Measurements from ENCODE around the gene GBF1. TPM values are rescaled to one million over a fixed set of nuclear protein-coding genes. Genes with fewer than 3 reads are reported as not detected.

The GBF1 gene
- total and polyA plus RNA-seq, 5 donors = 17.2 to 43.3 (median 36.4) TPM

GRCh38 chr10:102395400-102396316 lies 150.3 kb downstream of the GBF1 start, which contains the start of gene NFKB2:
Gene NFKB2, plus strand, starts transcription at chr10:102395705. Its CDS starts 255 bp downstream, at chr10:102395960.
- intact Hi-C loops (cut with DNase I) = loop anchor here in 2 of 4 donors (5.0 to 10.0 kb wide), 3 partner anchors 168 to 189 kb away; partner anchors contain the start of gene ELOVL3 (in 1 of the 2)
- peak; percentile 90 to 96 (median 95) for DNase-seq
- peak; percentile 76 to 79 for ATAC-seq
- H3K27ac ChIP-seq (ENCODE audit: low read length) = peak within 1 kb of the TSS; percentile 97
- H3K4me3 ChIP-seq (ENCODE audit: low read length) = peak within 1 kb of the TSS; percentile 78
- H3K4me1 ChIP-seq (ENCODE audit: control insufficient read depth, insufficient read depth, low read length) = peaks cover 2% of the 10 kb centered on the region
- no peaks in the 10 kb centered on the region for H3K9me3 ChIP-seq (ENCODE audit: control insufficient read depth, low read length)
- WGBS = under 1% methylated on average over 42 of the region's 42 CpGs
- H3K27me3 ChIP-seq (ENCODE audit: control insufficient read depth, insufficient read depth) = no peaks in the 10 kb centered on the region

GRCh38 chr10:102396317-102396650 lies 151.0 kb downstream of the GBF1 start:
- H3K9me3 ChIP-seq (ENCODE audit: control insufficient read depth, low read length) = no peaks in the 10 kb centered on the region
- ATAC-seq (no peak), DNase-seq (peak in 1 of 3 donors; percentile 46)
- intact Hi-C loops (cut with DNase I) = loop anchor here in 2 of 4 donors (5.0 to 10.0 kb wide), 3 partner anchors 169 to 189 kb away; partner anchors contain the start of gene ELOVL3 (in 1 of the 2)
- no peak overlapping the region for H3K27ac ChIP-seq (ENCODE audit: low read length)
- H3K27me3 ChIP-seq (ENCODE audit: control insufficient read depth, insufficient read depth) = no peaks in the 10 kb centered on the region
- WGBS = 55% methylated on average over 4 of the region's 4 CpGs
- H3K4me1 ChIP-seq (ENCODE audit: control insufficient read depth, insufficient read depth, low read length) = peaks cover 2% of the 10 kb centered on the region
- H3K4me3 ChIP-seq (ENCODE audit: low read length) = peak overlapping the region; percentile 78

- 85% methylated on average over 12 of the region's 12 CpGs for WGBS
- Histone ChIP-seq H3K4me1 (ENCODE audit: control insufficient read depth, insufficient read depth, low read length) (peaks cover 2% of the 10 kb centered on the region), H3K9me3 (ENCODE audit: control insufficient read depth, low read length) (no peaks in the 10 kb centered on the region), H3K27me3 (ENCODE audit: control insufficient read depth, insufficient read depth) (no peaks in the 10 kb centered on the region), H3K4me3 (ENCODE audit: low read length) (no peak overlapping the region), H3K27ac (ENCODE audit: low read length) (no peak overlapping the region)
- peak in 2 of 3 donors; percentile 41 to 51 for DNase-seq
- intact Hi-C loops (cut with DNase I) = loop anchor here in 2 of 4 donors (5.0 to 10.0 kb wide), 3 partner anchors 169 to 188 kb away; partner anchors contain the start of gene ELOVL3 (in 1 of the 2)
- no peak for ATAC-seq
Observed at GRCh38 chr10:102396730-102397151, 151.4 kb downstream of the GBF1 start.

- intact Hi-C loops (cut with DNase I) = loop anchor here in 2 of 4 donors (5.0 to 10.0 kb wide), 3 partner anchors 170 to 187 kb away; partner anchors contain the start of gene ELOVL3 (in 1 of the 2)
- 93% methylated on average over 14 of the region's 14 CpGs for whole genome bisulfite sequencing
- Histone ChIP-seq H3K4me3 (ENCODE audit: low read length) (no peak overlapping the region), H3K4me1 (ENCODE audit: control insufficient read depth, insufficient read depth, low read length) (peaks cover 2% of the 10 kb centered on the region), H3K9me3 (ENCODE audit: control insufficient read depth, low read length) (no peaks in the 10 kb centered on the region), H3K27me3 (ENCODE audit: control insufficient read depth, insufficient read depth) (no peaks in the 10 kb centered on the region), H3K27ac (ENCODE audit: low read length) (no peak overlapping the region)
- DNase-seq (peak in 2 of 3 donors; percentile 34 to 51), ATAC-seq (no peak)
Observed at GRCh38 chr10:102397222-102398171, 152.2 kb downstream of the GBF1 start.

GRCh38 chr10:102398172-102399020 lies 153.1 kb downstream of the GBF1 start:
- 86% methylated on average over 21 of the region's 21 CpGs for WGBS
- DNase-seq (peak in 2 of 3 donors; percentile 56 to 67), ATAC-seq (no peak)
- Histone ChIP-seq H3K4me1 (ENCODE audit: control insufficient read depth, insufficient read depth, low read length) (peaks cover 2% of the 10 kb centered on the region), H3K9me3 (ENCODE audit: control insufficient read depth, low read length) (no peaks in the 10 kb centered on the region), H3K27me3 (ENCODE audit: control insufficient read depth, insufficient read depth) (no peaks in the 10 kb centered on the region), H3K27ac (ENCODE audit: low read length) (no peak overlapping the region), H3K4me3 (ENCODE audit: low read length) (no peak overlapping the region)
- intact Hi-C loops (cut with DNase I) = loop anchor here in 2 of 4 donors (5.0 to 10.0 kb wide), 3 partner anchors 171 to 186 kb away; partner anchors contain the start of gene ELOVL3 (in 1 of the 2)

DNA sequence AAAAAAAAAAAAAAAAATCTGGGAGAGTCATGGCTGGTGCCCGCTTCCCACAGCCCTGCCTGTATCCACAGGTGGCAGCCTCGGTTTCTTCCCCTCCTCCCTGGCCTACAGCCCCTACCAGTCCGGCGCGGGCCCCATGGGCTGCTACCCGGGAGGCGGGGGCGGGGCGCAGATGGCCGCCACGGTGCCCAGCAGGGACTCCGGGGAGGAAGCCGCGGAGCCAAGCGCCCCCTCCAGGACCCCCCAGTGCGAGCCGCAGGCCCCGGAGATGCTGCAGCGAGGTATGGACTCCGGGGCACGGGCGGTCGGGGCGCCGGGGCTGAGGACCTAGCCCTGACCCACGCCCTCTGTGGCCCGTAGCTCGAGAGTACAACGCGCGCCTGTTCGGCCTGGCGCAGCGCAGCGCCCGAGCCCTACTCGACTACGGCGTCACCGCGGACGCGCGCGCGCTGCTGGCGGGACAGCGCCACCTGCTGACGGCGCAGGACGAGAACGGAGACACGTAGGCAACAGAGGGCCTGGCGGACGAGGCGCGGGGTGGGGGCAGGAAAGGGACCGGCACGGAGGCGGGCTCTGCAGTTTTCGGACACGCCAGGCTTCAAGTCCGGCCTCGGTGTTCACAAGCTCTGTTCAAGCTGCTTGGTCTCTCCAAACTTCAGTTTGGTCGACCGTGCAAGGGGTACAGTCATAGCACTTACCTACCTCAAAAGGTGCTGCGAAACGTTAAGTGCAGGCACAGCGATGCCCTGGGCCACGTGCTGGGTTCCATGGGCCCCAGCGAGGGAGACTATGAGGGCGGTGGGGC lies 154.1 kb downstream of the GBF1 start:
- DNase-seq = peak; percentile 91 to 97 (median 97)
- intact Hi-C loops (cut with DNase I) = loop anchor here (5.0 to 10.0 kb wide), 4 partner anchors 78 to 185 kb away; partner anchors contain the start of gene ELOVL3 (in 1 of the 4)
- WGBS = 4% methylated on average over 72 of the region's 72 CpGs
- Histone ChIP-seq H3K27ac (ENCODE audit: low read length) (peak overlapping the region; percentile 28), H3K4me3 (ENCODE audit: low read length) (peak overlapping the region; percentile 52), H3K9me3 (ENCODE audit: control insufficient read depth, low read length) (no peaks in the 10 kb centered on the region), H3K4me1 (ENCODE audit: control insufficient read depth, insufficient read depth, low read length) (peaks cover 2% of the 10 kb centered on the region), H3K27me3 (ENCODE audit: control insufficient read depth, insufficient read depth) (no peaks in the 10 kb centered on the region)
- ATAC-seq = peak; percentile 75 to 79

DNA sequence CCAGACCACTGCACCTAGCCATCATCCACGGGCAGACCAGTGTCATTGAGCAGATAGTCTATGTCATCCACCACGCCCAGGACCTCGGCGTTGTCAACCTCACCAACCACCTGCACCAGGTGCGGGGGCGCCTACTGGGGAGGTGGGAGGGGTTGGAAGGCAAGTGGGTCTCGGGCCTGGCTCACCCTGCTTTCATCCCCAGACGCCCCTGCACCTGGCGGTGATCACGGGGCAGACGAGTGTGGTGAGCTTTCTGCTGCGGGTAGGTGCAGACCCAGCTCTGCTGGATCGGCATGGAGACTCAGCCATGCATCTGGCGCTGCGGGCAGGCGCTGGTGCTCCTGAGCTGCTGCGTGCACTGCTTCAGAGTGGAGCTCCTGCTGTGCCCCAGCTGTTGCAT lies 154.7 kb downstream of the GBF1 start:
- intact Hi-C loops (cut with DNase I) = loop anchor here in 2 of 4 donors (5.0 to 10.0 kb wide), 2 partner anchors 77 to 185 kb away; no protein-coding TSS in a partner anchor
- Histone ChIP-seq H3K4me1 (ENCODE audit: control insufficient read depth, insufficient read depth, low read length) (peaks cover 2% of the 10 kb centered on the region), H3K27ac (ENCODE audit: low read length) (no peak overlapping the region), H3K9me3 (ENCODE audit: control insufficient read depth, low read length) (no peaks in the 10 kb centered on the region), H3K27me3 (ENCODE audit: control insufficient read depth, insufficient read depth) (no peaks in the 10 kb centered on the region), H3K4me3 (ENCODE audit: low read length) (no peak overlapping the region)
- peak in 2 of 3 donors; percentile 56 to 70 for DNase-seq
- ATAC-seq = no peak
- 84% methylated on average over 17 of the region's 17 CpGs for WGBS

DNA sequence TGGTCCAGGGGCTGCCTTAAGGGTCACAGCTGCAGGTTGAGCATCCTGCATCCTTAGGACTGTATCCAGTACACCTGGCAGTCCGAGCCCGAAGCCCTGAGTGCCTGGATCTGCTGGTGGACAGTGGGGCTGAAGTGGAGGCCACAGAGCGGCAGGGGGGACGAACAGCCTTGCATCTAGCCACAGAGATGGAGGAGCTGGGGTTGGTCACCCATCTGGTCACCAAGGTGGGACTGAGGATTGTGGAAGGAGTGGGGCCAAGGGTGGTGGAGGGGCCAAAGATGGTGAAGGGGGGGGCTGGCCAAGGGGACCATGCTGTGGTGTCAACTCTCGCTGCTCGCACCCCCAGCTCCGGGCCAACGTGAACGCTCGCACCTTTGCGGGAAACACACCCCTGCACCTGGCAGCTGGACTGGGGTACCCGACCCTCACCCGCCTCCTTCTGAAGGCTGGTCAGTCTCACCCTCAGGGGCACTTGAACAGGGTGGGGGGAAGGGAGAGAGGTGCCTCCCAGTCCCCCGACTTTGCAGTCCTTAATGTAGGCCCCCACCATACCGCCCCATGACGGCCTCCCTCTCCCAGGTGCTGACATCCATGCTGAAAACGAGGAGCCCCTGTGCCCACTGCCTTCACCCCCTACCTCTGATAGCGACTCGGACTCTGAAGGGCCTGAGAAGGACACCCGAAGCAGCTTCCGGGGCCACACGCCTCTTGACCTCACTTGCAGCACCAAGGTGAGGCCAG lies 155.4 kb downstream of the GBF1 start:
- peaks cover 2% of the 10 kb centered on the region for H3K4me1 ChIP-seq (ENCODE audit: control insufficient read depth, insufficient read depth, low read length)
- H3K9me3 ChIP-seq (ENCODE audit: control insufficient read depth, low read length) = no peaks in the 10 kb centered on the region
- 91% methylated on average over 22 of the region's 22 CpGs for WGBS
- H3K27ac ChIP-seq (ENCODE audit: low read length) = no peak overlapping the region
- no peak overlapping the region for H3K4me3 ChIP-seq (ENCODE audit: low read length)
- intact Hi-C loops (cut with DNase I) = loop anchor here in 2 of 4 donors (5.0 to 10.0 kb wide), 2 partner anchors 77 to 184 kb away; no protein-coding TSS in a partner anchor
- no peaks in the 10 kb centered on the region for H3K27me3 ChIP-seq (ENCODE audit: control insufficient read depth, insufficient read depth)
- no peak for ATAC-seq
- DNase-seq = peak in 2 of 3 donors; percentile 56 to 74
